H1 (cell line): Measurements from ENCODE around the gene MYL3. TPM values are rescaled to one million over a fixed set of nuclear protein-coding genes. Genes with fewer than 3 reads are reported as not detected.

Source experiments
- SIN3A ChIP-seq, 2 experiments: IDR thresholded peaks in 1 of 2; conservative IDR thresholded peaks in 1 of 2; 2 replicates each; pipeline ENCODE4 v1.6.1; 2011 to 2012; ENCODE audit warnings: low read length in 2 of 2, improper control_type of control experiment in 1 of 2, low read depth in 1 of 2, mild to moderate bottlenecking in 1 of 2
- polyA plus RNA-seq, 7 experiments: library from polyadenylated mRNA; depleted of rRNA in 3 of 7; stranded (reverse) in 5 of 7; unstranded in 2 of 7; fragments of >200 nt in 5 of 7; fragments of 200-250 nt in 2 of 7; gene quantifications; 1 replicate in 5 of 7; 2 replicates in 1 of 7; 4 replicates in 1 of 7; pipeline versions ENCODE4 v1.2.1 to v1.2.3, GENCODE V29; 2011 to 2013; ENCODE audit warnings: missing spikeins in 2 of 7, mixed read lengths in 2 of 7
- total RNA-seq: library from RNA; stranded (reverse); fragmentation: NEBNext Ultra II Directional; extraction: Animal tissue kit (Norgen Biotek cat#: 25700); gene quantifications from 2 replicates; pipeline ENCODE4 v1.2.1, GENCODE V29; 2021

MYL3 gene
- total and polyA plus RNA-seq, 2 of the 8 experiments (the other 6 are each of a cell fraction or from before 2014, with no cell fraction given): 0.06 TPM; not detected in 1

GRCh38 chr3:46895761-46896160 is 32.5 kb upstream of the MYL3 start (continued):
- no peak for TF ChIP-seq SIN3A (conservative IDR thresholded peaks at IDR 0.05 in 1 of 2, IDR thresholded peaks at IDR 0.05 in 1 of 2; ENCODE audit: low read depth in 1 of 2, low read length in 2 of 2)
